Endothelial cell of umbilical vein (primary cell): ENCODE measurements around the gene LRRC8B. TPM values are rescaled to one million over a fixed set of nuclear protein-coding genes. Genes with fewer than 3 reads are reported as not detected.

Experiments
- BruUV-seq: library from RNA; stranded (reverse); fragments of 400-500 nt; replicated peaks from 2 replicates; lab custom pipeline; 2021; lab: Mats Ljungman, UMichigan
- CTCF ChIA-PET: fragments of 300-600, 350-600 bp; sonication (Branson Sonifier 250); formaldehyde crosslinking; loops from one replicate; lab custom pipeline; 2021; ENCODE audit warnings: antibody characterized with exemption, inconsistent platforms; lab: Charles Lee
- POLR2A ChIA-PET: fragments of 300-600, 350-600 bp; sonication (Branson Sonifier 250); formaldehyde crosslinking; loops from one replicate; lab custom pipeline; 2021; ENCODE audit warnings: antibody characterized with exemption, inconsistent platforms; lab: Charles Lee
- DNase-seq: peaks from one replicate; pipeline ENCODE4 v3.0.0-alpha.2; 2011; ENCODE audit warnings: low read depth, low spot score
- FAIRE-seq: peaks from 2 replicates; lab custom pipeline; 2011; peaks lifted over from hg19 to GRCh38; lab: Jason Lieb, UNC
- H2AFZ ChIP-seq: 2 replicates; pipeline ENCODE4 v1.6.0; 2012; ENCODE audit warnings: low read depth, low read length, control low read depth, inconsistent platforms
- H3K27ac ChIP-seq: 2 replicates; pipeline ENCODE4 v1.5.1; 2011; ENCODE audit warnings: low read depth, mild to moderate bottlenecking, control low read depth, low read length, moderate library complexity; ENCODE audit not compliant: insufficient read depth
- H3K27me3 ChIP-seq, 2 experiments: 2 replicates each; pipeline versions ENCODE4 v1.6.0 to v1.6.1; 2011; ENCODE audit warnings: low read length in 2 of 2, mixed read lengths in 1 of 2; ENCODE audit not compliant: control insufficient read depth in 2 of 2, insufficient read depth in 2 of 2
- H3K36me3 ChIP-seq, 2 experiments: 2 replicates in 1 of 2; 3 replicates in 1 of 2; pipeline ENCODE4 v1.5.1; 2011; ENCODE audit warnings: low read length in 2 of 2, mild to moderate bottlenecking in 1 of 2, moderate library complexity in 1 of 2; ENCODE audit not compliant: control insufficient read depth in 2 of 2, insufficient read depth in 2 of 2; ENCODE audit errors: extremely low read depth in 1 of 2
- H3K4me1 ChIP-seq: 3 replicates; pipeline ENCODE4 v1.5.1; 2011; ENCODE audit warnings: mild to moderate bottlenecking, low read length; ENCODE audit not compliant: control insufficient read depth, insufficient read depth; ENCODE audit errors: extremely low read depth
- H3K4me2 ChIP-seq: 2 replicates; pipeline ENCODE4 v1.6.1; 2011; ENCODE audit warnings: low read length, control low read depth, mixed read lengths; ENCODE audit not compliant: insufficient read depth
- H3K4me3 ChIP-seq, 3 experiments: fragments of 200-600 bp in 1 of 3; sonication (generic), shearing (Covaris generic) in 1 of 3; replicated peaks in 1 of 3; 2 replicates each; pipeline ENCODE4 v1.5.1; 2011 to 2016; ENCODE audit warnings: control low read depth in 3 of 3, low read length in 3 of 3, mild to moderate bottlenecking in 2 of 3, inconsistent platforms in 1 of 3, low read depth in 1 of 3, moderate library complexity in 1 of 3; ENCODE audit not compliant: insufficient read depth in 1 of 3
- H3K79me2 ChIP-seq: 2 replicates; pipeline ENCODE4 v1.6.0; 2012; ENCODE audit warnings: low read length, inconsistent platforms; ENCODE audit not compliant: control insufficient read depth, insufficient read depth
- H3K9ac ChIP-seq: replicated peaks from 2 replicates; pipeline ENCODE3; 2011; ENCODE audit warnings: low read length, control low read depth; ENCODE audit not compliant: insufficient read depth; ENCODE audit errors: extremely low read depth
- H3K9me1 ChIP-seq: replicated peaks from 3 replicates; pipeline ENCODE4 v1.6.0; 2011; ENCODE audit warnings: mild to moderate bottlenecking, low read length; ENCODE audit not compliant: control insufficient read depth, insufficient read depth; ENCODE audit errors: extremely low read depth
- H3K9me3 ChIP-seq: replicated peaks from 2 replicates; pipeline ENCODE4 v1.5.1; 2012; ENCODE audit warnings: low read length, inconsistent platforms; ENCODE audit not compliant: control insufficient read depth, insufficient read depth
- H4K20me1 ChIP-seq: replicated peaks from 2 replicates; pipeline ENCODE3; 2011; ENCODE audit warnings: mild to moderate bottlenecking, low read length; ENCODE audit not compliant: control insufficient read depth, insufficient read depth; ENCODE audit errors: extremely low read depth
- CTCF ChIP-seq, 2 donors: IDR thresholded peaks; 1 replicate in 1 of 2; 2 replicates in 1 of 2; pipeline ENCODE4 v1.5.1; 2011; ENCODE audit warnings: low read length in 2 of 2, mild to moderate bottlenecking in 2 of 2, moderate library complexity in 2 of 2, control low read depth in 1 of 2, inconsistent platforms in 1 of 2, low read depth in 1 of 2; ENCODE audit not compliant: insufficient read depth in 1 of 2; ENCODE audit errors: extremely low read depth in 1 of 2
- EZH2 ChIP-seq: IDR thresholded peaks from 2 replicates; pipeline ENCODE4 v1.6.1; 2012; ENCODE audit warnings: borderline replicate concordance, low read depth, mild to moderate bottlenecking, moderate library complexity, low read length, inconsistent platforms; ENCODE audit not compliant: severe bottlenecking
- FOS ChIP-seq: IDR thresholded peaks from 2 replicates; pipeline ENCODE4 v1.6.1; 2011; ENCODE audit warnings: mild to moderate bottlenecking, low read length, moderate library complexity, borderline replicate concordance; ENCODE audit not compliant: insufficient read depth
- GATA2 ChIP-seq: IDR thresholded peaks from 2 replicates; pipeline ENCODE4 v1.7.0; 2011; ENCODE audit warnings: low read depth, mild to moderate bottlenecking, moderate library complexity, mixed read lengths, low read length; ENCODE audit not compliant: insufficient read length, insufficient read depth
- JUN ChIP-seq: IDR thresholded peaks from 2 replicates; pipeline ENCODE4 v1.6.1; 2011; ENCODE audit warnings: borderline replicate concordance, low read depth; ENCODE audit not compliant: insufficient read length, insufficient read depth
- MAX ChIP-seq: IDR thresholded peaks from 2 replicates; pipeline ENCODE4 v1.6.1; 2011; ENCODE audit not compliant: insufficient read depth, insufficient read length
- MYC ChIP-seq: IDR thresholded peaks from one replicate; pipeline ENCODE4 v1.6.1; 2011; ENCODE audit warnings: mild to moderate bottlenecking, low read depth, low read length
- POLR2A ChIP-seq: IDR thresholded peaks from 2 replicates; pipeline ENCODE4 v1.6.1; 2012; ENCODE audit warnings: low read depth, mild to moderate bottlenecking, control low read depth, low read length
- POLR2AphosphoS5 ChIP-seq: IDR thresholded peaks from 2 replicates; pipeline ENCODE4 v1.6.1; 2012; ENCODE audit warnings: low read depth, mild to moderate bottlenecking, control low read depth, low read length, moderate library complexity; ENCODE audit not compliant: insufficient read depth
- dilution Hi-C: fragments of 300-500 bp; cut with MboI; formaldehyde crosslinking; loops from one replicate; pipeline ENCODE4 v1.15.0; 2019; ENCODE audit warnings: low sequenced_read_pairs; ENCODE audit not compliant: extremely low pct_ligation_motif_present
- intact Hi-C: fragments of 100-400 bp; cut with micrococcal nuclease; formaldehyde crosslinking; loops from one replicate; pipeline ENCODE4 v1.10.0; 2022
- polyA plus RNA-seq, 4 experiments: library from polyadenylated mRNA; depleted of rRNA in 3 of 4; stranded (reverse) in 3 of 4; unstranded in 1 of 4; fragments of >200 nt; gene quantifications; 2 replicates each; pipeline versions ENCODE4 v1.2.1 to v1.2.3, GENCODE V29; 2011 to 2012; ENCODE audit warnings: missing spikeins in 1 of 4
- total RNA-seq: library from RNA; stranded (reverse); gene quantifications from 2 replicates; pipeline ENCODE4 v1.2.3, GENCODE V29; 2021

Gene LRRC8B
- total and polyA plus RNA-seq, 2 donors (not counting 3 experiments of a cell fraction or from before 2014, with no cell fraction given), result 15.2 to 15.8 TPM

- FAIRE-seq, result no peak
- H3K27me3 ChIP-seq, result no peaks in the 10 kb centered on the region
- CTCF ChIA-PET, result interaction anchor here (1.0 to 5.2 kb wide), 12 partner anchors 8 to 160 kb away, joined by 3 to 37 read pairs (median 4); partner anchors contain the start of gene LRRC8C
- H3K4me3 ChIP-seq, result no peak overlapping the region
- H3K27ac ChIP-seq, result no peak overlapping the region
- no peaks in the 10 kb centered on the region for H3K9me1 ChIP-seq
- BruUV-seq, result no TSS peak
- no peak for DNase-seq
- intact Hi-C loops (loop anchor here (10.0 kb wide), 1 partner anchor 381 kb away; no protein-coding TSS in a partner anchor), dilution Hi-C loops (no loop called here)
- no peak overlapping the region for H2AFZ ChIP-seq
- H3K79me2 ChIP-seq, result no peaks in the 10 kb centered on the region
- no peak for TF ChIP-seq FOS
- TF ChIP-seq POLR2AphosphoS5, result no peak
- no peak for TF ChIP-seq CTCF (IDR thresholded peaks at IDR 0.05; ENCODE audit: extremely low read depth in 1 of 2, insufficient read depth in 1 of 2, low read depth in 1 of 2, low read length in 2 of 2)
- no peak for TF ChIP-seq GATA2
- no peak for TF ChIP-seq EZH2
- TF ChIP-seq JUN, result no peak
- no peak for TF ChIP-seq MAX
- TF ChIP-seq MYC, result no peak
- TF ChIP-seq POLR2A, result no peak
- no peak overlapping the region for H3K9ac ChIP-seq
- no peaks in the 10 kb centered on the region for H3K36me3 ChIP-seq
- no peaks in the 10 kb centered on the region for H4K20me1 ChIP-seq
- H3K9me3 ChIP-seq, result no peaks in the 10 kb centered on the region
- H3K4me2 ChIP-seq, result no peak overlapping the region
- POLR2A ChIA-PET, result interaction anchor here (0.9 kb wide), 1 partner anchor 59 kb away, joined by 3 read pairs; no protein-coding TSS in a partner anchor
- peaks cover 14% of the 10 kb centered on the region for H3K4me1 ChIP-seq
Observed at GRCh38 chr1:89603651-89604413, 79.2 kb downstream of the LRRC8B start.
